HG02588 (cell line): Measurements from ENCODE around the gene TMEM184B.
"Not testable (repeated sequence)": the region's sequence is repeated elsewhere in the genome, so short reads cannot be mapped to it uniquely, and the experiment has no call there.

Experiments
- ATAC-seq: cut with Tn5 transposase; IDR thresholded peaks from one replicate; pipeline ENCODE4 v1.9.1; 2021; ENCODE audit warnings: mild to moderate bottlenecking, moderate library complexity; ENCODE audit not compliant: unreplicated experiment

TMEM184B gene

DNA sequence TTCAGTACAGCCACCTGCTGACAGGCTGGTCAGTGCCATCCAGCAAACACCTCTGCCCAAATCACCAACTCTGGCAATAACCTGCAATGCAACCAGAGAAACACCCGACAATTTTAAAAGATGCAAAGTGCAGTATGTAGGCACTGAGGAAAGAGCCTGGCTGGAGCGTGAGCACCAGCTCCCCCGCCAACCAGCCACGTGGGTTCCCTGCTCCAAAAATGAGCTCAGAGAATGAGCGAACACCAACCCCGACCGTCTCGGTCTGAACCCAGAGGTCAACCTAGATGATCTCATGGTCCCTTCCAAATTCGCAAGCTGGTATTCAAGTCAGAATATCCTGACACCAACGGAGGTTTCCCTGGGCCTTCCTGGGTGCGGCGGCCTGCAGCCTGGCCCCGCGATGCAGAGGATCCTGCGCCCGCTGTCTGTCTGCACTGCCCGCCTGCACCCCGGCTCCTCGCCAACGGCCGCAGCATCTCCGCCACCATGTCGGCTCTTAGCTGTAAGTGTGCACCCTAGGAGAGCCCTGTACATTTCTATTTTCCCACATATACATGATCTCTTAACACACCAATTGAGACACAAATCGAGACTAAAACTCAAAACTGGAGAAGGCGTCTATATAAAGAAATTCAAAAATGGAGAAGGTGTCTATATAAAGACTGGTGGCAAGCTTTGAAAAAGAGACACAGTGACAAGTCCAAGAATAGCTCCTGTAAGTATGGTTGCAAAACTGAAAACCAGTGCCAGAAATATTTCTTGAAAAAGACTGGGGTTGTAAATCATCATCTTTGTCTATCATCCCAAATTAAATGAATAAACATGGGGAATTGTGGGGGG, 22.8 kb downstream of the TMEM184B start:
- ATAC-seq: no peak

DNA sequence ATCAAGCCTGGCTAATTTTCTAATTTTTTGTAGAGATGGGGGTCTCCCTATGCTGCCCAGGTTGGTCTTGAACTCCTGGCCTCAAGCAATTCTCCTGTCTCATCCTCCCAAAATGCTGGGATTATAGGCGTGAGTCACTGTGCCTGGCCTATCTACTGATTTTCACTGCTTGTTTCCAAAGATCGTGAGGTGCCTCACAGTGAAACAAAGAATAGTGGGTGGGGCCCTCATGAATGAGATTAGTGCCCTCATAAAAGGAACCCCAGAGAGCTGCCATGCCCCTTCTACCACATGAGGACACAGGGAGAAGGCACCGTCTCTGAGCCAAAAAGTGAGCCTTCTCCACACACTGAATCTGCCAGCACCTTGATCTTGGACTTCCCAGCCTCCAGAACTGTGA, 23.5 kb downstream of the TMEM184B start:
- ATAC-seq: no peak

DNA sequence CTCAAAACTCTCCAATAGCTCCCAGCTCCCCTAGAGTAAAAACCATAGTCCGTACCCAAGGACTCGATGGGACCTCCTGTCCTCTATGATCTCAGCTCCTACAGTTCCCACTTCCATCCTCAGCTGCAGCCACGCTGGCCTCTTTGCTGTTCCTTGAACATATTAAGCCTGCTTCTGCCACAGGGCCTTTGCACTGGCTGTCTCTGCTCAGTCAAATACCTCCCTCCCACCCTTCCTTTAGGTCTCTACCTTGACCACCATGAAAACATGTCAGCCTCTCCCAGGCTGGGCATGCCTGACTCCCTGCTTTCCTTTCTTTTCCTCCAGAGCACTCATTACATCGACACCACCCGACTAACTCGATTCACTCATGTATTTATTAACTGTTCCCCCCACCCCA, 24.5 kb downstream of the TMEM184B start:
- no peak for ATAC-seq

DNA sequence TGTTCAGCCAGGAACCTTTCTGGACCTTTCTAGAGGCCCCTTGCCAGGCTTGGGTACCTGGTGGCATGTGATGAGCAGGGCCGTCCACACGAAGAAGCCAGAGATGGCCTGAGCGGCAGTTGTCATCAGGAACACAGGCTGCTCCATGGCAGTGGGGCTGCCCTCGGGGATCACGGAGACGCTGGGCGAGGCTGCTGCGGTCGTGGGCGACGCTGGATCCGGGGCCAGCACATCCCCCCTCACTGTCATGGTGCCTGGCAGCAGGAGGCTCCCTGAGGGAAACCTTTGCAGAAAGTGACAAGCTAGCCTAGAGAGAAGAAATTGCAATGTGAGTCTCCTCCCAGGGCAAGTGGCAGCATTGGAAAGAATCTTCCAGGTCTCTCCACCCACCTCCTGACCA, 25.1 kb downstream of the TMEM184B start:
- ATAC-seq: no peak

DNA sequence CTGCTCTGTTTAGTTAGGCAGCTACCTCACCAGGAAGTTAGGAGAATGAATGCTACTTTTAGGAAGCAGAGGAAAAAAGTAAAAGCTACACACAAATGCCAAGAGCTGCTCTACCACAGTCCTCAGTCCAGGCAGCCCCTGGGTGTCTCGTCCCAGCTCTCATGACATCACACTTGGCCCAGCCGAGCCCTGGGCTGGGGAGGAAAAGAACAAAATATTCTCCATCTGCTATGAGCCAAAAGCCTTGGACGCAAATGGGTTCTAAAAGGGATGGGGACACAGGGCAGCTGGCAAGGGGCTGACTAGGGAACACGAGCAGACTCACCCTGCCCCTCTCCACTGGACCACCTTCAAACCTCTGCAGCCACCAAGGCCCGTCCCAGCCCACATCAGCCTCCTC, 26.1 kb downstream of the TMEM184B start:
- ATAC-seq: no peak

DNA sequence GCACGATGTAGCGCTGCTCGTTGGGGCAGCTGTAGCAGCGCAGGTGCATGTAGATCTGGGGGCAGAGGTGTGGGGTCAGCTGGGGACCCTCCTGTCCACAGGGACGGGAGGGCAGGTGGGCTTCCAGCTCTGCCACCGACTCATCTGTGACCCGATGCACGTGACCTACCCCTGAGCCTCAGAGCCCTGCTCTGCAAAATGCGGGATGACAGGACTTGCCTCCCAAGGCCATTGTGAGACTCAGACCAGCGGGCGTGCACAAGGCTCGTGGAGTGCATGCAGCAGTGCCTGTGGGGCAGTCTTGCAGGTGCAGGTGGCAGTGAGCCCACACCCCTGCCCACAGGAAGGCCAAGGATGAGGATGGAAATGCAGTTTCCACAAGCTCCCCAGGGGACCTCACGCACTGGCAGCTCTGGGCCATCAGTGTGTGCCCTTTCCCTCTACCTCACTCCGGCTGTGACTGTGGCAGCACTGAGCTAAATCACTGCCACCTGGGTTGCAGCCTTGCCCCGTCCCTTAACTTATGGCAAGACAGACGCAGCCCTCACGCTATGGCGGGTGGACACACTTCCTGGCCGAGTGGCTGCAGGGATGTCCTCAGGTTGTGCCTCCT, 26.7 kb downstream of the TMEM184B start:
- no peak for ATAC-seq

DNA sequence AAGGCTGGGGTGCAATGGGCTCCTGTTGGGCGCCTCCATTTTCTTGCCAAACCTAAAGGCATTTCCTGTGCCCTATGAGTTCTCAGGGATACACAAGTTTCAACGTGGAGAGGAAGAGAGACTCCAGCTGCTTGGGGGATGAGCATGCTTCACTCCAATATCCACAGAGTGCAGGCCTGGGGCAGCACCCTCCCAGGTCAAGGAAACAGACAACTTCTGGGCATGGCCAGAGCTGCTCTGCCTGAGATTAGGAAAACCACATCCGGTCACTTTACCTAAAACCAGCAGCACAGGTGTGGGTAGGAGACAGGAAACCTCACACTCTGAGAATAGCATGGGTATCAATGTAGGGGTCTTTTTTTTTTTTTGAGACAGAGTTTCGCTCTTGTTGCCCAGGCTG, 28.7 kb downstream of the TMEM184B start:
- ATAC-seq: no peak

DNA sequence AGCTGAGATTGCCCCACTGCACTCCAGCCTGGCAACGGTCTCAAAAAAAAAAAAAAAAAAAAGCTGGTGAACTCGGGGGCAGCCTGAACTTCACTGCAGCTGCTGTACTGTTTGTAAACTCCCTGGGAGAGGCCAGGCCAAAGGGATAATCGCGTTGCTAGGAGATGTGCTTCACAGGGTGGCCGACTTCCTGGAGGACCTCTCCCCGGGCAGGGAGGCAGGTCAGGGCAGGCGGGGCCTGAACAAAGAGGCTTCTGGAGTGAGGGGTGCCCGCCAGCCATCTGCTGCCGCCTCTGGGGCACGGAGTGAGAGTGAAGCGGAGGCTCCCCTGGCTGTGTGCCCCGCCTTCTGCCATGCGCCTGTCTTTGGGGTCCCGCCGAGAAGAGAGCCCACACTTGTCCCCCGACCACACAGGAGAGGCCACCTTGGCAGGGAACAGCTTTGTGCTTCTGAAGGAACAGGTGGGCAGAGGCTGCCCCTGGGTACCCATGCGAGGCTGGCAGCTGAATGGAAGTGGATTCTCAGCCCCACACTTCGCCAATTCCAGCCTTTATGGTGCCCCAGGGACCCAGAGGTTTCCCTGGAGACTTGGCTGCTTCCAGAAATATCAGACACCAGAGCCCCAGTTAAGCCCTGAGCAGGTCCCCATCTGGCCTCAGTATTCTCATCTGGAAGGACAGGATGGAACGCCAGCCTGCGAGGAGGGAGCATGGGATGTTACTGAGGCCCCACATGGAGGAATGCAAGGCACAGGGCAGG, 29.6 kb downstream of the TMEM184B start:
- no peak for ATAC-seq

DNA sequence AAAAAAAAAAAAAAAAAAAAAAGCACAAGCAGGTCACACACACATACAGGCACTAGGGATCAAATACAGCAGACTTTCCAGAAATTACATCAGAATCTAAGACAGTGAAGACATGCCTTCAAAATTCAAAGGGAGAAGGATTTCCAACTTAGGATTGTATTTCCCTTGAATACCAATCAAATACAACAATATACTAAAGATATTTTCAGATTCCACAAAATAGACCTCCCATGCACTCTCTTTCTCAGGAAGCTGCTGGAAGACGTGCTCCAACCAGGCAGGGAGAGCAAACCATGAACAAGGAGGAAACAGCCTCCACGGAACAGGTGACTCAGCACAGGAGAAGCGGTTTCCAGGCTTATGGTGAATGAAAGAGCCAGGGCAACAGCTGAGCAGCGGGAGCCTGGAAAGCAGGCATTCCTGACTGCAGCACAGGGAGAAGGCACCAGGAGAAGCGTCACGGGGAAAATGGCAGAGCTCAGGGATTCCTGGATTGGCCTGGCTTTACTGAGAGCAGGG, 32.0 kb downstream of the TMEM184B start:
- no peak for ATAC-seq

DNA sequence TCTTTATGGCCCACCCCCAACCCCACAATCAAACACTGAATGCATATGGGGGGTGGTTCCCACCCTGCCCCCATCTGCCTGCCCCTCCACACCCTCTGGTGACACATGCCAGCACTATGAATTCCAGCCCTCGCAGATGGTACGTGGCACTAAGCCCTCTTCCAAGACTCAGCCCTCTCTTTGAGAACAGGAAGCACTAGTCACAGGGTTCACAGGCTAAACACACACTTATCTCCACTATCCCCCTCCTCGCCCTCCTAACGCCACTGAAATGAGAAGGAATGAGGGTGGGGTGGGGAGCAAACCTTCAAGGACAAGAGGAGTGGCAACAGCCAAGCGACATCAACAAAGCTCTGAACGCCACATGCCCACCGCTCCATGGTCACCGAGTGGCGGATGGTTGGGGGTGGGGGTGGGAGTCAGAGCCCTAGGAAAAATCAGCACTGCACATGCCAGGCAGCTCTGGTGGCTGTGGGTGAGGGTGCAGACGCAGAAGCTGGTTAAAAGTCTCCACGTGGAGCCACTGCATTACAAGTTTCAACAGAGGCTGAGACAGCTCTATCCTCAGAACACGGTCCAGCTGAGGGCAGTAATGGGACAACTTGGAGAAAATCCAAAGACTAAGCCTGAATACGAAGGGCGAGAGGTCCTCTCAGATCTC, 33.6 kb downstream of the TMEM184B start:
- ATAC-seq: no peak

DNA sequence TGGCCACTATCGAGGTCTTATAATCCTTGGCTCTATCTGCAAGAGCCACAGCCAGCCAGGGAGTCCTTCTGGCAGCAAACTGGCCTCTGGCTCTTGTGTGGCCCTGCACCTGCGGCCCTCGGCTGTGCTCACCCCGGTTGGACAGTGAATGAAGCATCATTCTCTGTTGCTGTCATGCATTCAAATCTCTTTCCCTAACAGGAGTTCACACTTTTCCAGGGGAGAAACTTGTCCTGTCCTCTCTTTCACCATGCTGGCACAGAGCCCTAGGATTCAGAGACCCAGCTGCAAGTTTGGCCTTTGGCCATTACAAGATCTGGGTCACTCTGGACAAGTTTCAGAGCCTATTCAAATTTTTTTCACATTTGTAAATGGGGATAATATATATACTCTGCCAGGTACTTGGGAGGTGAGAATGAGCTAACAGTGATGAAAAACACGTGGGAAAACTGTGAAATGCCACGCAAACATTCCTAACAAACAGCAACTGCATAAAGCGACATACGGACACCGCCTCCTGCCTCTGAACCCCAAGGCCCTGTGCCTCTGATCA, 34.2 kb downstream of the TMEM184B start:
- ATAC-seq: no peak

DNA sequence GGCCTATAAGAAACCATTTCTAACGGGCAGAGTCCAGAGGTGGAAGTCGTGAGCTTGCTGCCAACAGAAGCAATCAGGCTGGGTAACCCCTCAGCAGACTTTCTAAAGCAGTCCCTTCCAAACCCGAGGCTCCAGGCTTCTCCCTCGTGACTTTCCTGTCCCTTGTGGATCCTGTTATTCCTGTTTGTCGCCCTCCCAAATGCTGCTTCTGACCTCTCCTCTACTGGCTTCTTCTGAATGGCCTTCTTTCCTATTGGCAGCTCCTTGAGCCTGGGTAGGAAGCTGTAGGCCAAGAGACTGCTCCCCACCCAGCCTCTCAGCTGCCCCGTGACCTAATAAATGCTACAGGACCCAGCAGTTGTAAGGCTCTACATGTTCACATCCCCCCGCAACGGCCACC, 36.0 kb downstream of the TMEM184B start:
- ATAC-seq: no peak

DNA sequence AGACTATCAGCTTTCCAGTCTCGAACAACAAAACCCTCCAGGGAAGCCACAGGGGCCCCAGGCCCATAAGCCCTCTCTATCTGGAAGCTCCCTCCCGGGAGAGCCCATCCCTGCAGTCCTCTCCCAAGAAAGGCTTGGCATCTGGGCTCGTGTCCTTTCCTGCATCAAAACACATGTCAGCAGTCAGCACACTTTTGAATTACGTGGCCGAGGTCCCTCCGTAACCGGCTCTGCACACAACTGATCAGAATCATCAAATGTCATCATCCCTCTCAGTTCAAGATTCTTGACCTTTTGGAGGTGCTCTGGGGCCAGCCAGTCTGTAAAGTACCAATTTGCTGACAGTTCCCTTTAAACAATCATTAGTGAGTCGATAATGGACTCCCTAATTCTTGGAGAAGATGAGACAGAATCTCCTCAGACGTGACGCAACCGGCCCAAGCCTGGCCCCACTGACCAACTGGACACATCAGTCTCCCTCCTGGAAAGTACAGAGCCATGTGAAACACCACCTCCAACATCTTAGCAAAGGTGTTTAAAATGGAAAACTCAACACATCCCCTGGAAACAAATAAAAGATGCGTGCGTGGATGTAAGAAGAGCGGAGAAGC, 37.5 kb downstream of the TMEM184B start:
- ATAC-seq: no peak

DNA sequence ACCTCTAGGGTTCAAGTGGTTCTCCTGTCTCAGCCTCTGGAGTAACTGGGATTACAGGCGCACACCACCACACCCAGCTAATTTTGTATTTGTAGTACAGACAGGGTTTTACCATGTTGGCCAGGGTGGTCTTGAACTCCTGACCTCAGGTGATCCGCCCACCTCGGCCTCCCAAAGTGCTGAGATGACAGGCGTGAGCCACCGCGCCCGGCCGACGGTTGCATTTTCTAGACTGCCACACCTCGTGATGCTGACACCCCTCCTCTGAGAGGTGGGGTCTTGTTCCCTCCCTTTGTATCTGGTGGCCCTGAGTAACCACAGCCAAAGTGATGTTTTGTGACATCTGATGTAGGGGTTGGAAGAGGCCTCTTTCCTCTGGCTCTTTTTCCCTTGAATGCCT, 39.0 kb downstream of the TMEM184B start:
- ATAC-seq: not testable (repeated sequence)

DNA sequence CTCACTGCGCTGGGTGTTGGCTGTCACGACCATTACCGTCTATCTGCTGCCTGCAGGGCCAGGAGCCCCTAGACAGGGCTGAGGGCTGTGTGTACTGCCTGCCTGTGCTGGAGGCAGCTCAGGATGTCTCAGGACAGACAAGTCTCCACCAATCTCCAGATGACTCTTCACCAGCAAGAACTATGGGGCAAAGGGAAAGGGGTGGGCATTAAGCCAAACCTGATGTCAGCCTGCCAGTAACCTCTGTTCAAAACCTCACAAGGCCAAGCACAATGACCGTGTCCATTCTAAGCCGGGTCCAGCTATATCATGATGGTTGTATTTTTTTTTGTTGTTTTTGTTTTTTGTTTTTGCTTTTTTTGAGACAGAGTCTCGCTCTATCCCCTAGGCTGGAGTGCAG, 39.4 kb downstream of the TMEM184B start:
- ATAC-seq: no peak

DNA sequence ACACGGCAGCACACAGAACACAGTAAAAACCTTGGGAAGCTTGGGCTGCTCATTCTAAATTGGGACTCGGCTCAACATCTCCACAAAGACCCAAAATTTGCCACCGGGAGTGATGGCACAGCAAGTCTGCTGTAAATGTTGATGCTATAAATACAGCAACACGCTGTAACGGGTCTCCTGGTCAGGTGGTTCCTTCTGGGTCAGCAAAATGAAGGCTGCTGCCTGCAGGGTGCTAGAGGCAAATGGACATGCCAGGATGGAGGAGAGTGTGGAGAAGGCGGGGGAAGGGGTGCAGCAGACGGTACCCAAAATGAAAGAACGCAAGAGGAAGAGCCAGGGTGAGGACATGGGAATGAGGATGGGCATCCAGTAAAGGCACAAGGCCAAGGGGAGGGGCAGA, 40.6 kb downstream of the TMEM184B start:
- ATAC-seq: no peak

DNA sequence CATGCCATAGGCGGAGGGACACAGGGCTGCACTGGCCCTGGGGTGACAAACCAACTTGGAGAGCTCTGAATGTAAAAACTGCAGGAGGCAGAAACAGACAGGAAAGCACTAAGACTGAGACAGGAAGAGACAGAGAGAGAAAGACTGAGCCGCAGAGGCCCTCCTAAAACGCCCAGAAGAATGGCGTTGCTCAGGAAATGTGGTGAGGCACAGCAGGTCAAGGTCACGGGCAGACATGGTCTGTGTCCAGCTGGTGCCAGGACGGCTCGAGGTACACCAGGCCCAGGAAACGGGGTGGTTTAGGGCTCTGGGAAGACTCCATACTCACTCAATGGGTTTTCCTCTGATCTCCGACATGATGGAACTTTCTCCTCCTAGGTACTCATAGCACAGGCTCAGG, 41.9 kb downstream of the TMEM184B start:
- ATAC-seq: no peak

DNA sequence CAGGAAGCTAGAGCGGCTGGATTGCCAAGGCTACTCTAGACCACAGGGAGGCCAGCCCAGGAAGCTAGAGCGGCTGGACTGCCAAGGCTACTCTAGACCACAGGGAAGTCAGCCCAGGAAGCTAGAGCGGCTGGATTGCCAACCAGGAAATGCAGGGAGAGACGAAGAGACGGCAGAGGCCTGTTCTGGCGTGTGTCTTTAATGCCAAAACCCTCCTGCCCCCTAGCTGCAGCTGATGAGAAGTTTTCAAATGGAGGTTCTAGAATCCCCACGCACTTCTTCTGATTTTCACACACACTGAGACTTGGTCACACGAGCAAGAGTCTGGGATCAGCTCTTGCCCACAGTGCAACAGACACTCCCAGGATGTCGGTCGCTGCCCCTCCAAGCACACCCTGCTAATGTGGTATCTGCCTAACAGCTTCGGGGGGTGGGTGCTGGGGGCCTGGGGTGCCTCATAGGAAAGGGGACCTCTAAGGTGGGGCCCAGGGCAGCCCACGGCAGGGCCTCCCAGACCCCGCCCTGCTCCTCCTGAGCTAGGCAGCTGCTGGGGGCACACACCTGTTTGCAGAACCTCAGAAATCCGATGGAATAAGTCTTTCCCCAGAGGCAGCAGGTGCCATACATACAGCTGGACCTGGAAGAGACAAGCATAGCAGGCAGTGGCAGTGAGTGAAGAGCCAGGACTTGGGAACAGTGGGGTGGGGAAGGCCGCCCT, 42.5 kb downstream of the TMEM184B start:
- no peak for ATAC-seq

DNA sequence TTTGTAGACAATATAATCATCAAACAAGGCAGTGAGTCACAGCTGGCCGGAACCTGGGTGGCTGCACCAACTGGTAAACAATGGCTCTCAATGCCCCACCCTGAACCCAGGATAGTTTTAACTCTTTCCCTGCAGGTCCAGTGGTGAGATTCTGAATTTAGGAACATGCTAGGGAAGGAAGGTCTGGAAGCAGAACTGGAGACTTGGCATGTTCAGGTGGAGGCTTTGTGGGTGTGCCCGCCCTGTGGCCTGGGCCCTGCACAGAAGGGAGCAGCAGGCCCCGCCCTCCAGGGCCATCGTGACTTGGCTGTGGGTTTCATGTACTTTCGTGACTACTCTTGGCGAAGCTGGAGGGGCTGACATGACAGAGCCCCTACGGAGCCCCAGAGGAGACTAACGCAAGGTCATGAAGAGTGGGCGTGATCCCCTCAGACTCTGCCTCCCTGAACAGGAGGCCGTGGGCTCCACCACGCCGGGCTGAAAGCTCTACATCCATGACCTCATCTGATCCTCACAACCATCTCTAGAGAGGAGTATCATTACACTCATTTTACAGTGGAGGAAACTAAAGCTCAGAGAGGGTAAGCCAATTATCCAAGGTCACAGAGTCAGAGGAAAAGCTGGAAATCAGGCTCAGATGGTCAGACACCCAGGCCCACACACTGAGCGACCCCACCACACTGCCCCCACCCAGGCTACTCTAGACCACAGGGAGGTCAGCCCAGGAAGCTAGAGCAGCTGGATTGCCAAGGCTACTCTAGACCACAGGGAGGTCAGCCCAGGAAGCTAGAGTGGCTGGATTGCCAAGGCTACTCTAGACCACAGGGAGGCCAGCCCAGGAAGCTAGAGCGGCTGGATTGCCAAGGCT, 43.7 kb downstream of the TMEM184B start:
- ATAC-seq: no peak
